IMR-90 (cell line): ENCODE data around the gene GNMT. TPM values are rescaled to one million over a fixed set of nuclear protein-coding genes. Genes with fewer than 3 reads are reported as not detected.
A peak's percentile ranks its signal among the peaks of the same experiment; 100 is the strongest.

Experiments
- ATAC-seq: fragments of 200-7000 bp; cut with Tn5 transposase; 2 replicates; pipeline ENCODE4 v1.9.1; 2020; ENCODE audit warnings: low read depth, mild to moderate bottlenecking, moderate library complexity
- BruUV-seq: library from RNA; stranded (reverse); fragments of 400-500 nt; replicated peaks from 2 replicates; lab custom pipeline; 2021; lab: Mats Ljungman, UMichigan
- CTCF ChIA-PET: fragments of 300-600 bp; formaldehyde crosslinking; extraction: SDS; loops from one replicate; lab custom pipeline; 2021; ENCODE audit warnings: antibody characterized with exemption; lab: Yijun Ruan, JAX
- POLR2A ChIA-PET: fragments of 300-600 bp; sonication (Branson Sonifier 250); formaldehyde crosslinking; loops from one replicate; lab custom pipeline; 2022; ENCODE audit warnings: antibody characterized with exemption; ENCODE audit not compliant: unreplicated experiment; lab: Charles Lee
- DNase-seq: peaks from one replicate; pipeline ENCODE4 v3.0.0; 2013
- H2AFZ ChIP-seq: replicated peaks from 2 replicates; pipeline ENCODE3; 2013; ENCODE audit warnings: low read length, mild to moderate bottlenecking; ENCODE audit not compliant: poor library complexity
- H2AK5ac ChIP-seq: 2 replicates; pipeline ENCODE4 v1.6.1; 2013; ENCODE audit warnings: low read depth, low read length, inconsistent platforms
- H2AK9ac ChIP-seq: replicated peaks from 2 replicates; pipeline ENCODE3; 2013; ENCODE audit warnings: mild to moderate bottlenecking, low read depth, low read length, moderate library complexity; ENCODE audit not compliant: poor library complexity
- H2BK120ac ChIP-seq: 2 replicates; pipeline ENCODE4 v1.6.1; 2013; ENCODE audit warnings: low read depth, low read length, inconsistent platforms
- H2BK15ac ChIP-seq: 3 replicates; pipeline ENCODE4 v1.6.1; 2013; ENCODE audit warnings: low read depth, low read length, inconsistent platforms
- H2BK20ac ChIP-seq: 2 replicates; pipeline ENCODE4 v1.6.1; 2013; ENCODE audit warnings: low read depth, mild to moderate bottlenecking, inconsistent platforms, low read length, moderate library complexity
- H2BK5ac ChIP-seq: 2 replicates; pipeline ENCODE4 v1.6.1; 2013; ENCODE audit warnings: mild to moderate bottlenecking, low read depth, low read length, inconsistent platforms; ENCODE audit not compliant: poor library complexity, severe bottlenecking
- H3K14ac ChIP-seq: replicated peaks from 2 replicates; pipeline ENCODE4 v1.6.1; 2013; ENCODE audit warnings: low read depth, low read length, inconsistent platforms
- H3K18ac ChIP-seq: 2 replicates; pipeline ENCODE4 v1.6.1; 2013; ENCODE audit warnings: low read depth, low read length, control low read depth
- H3K23ac ChIP-seq: 2 replicates; pipeline ENCODE4 v1.6.1; 2013; ENCODE audit warnings: low read depth, low read length, inconsistent platforms
- H3K27ac ChIP-seq: 2 replicates; pipeline ENCODE4 v1.5.1; 2013; ENCODE audit warnings: mild to moderate bottlenecking, control low read depth, low read length; ENCODE audit not compliant: insufficient read depth
- H3K27me3 ChIP-seq: 2 replicates; pipeline ENCODE4 v1.6.1; 2013; ENCODE audit warnings: low read length; ENCODE audit not compliant: control insufficient read depth, insufficient read depth
- H3K36me3 ChIP-seq: 2 replicates; pipeline ENCODE4 v1.6.1; 2013; ENCODE audit warnings: low read length, mixed read lengths; ENCODE audit not compliant: control insufficient read depth, insufficient read depth
- H3K4ac ChIP-seq: 2 replicates; pipeline ENCODE4 v1.6.1; 2013; ENCODE audit warnings: low read depth, low read length, inconsistent platforms
- H3K4me1 ChIP-seq: 2 replicates; pipeline ENCODE4 v1.6.1; 2013; ENCODE audit warnings: low read length, mixed read lengths; ENCODE audit not compliant: control insufficient read depth, insufficient read depth
- H3K4me2 ChIP-seq: 2 replicates; pipeline ENCODE4 v1.6.1; 2013; ENCODE audit warnings: low read depth, mild to moderate bottlenecking, control low read depth, low read length, moderate library complexity
- H3K4me3 ChIP-seq: 2 replicates; pipeline ENCODE4 v1.5.1; 2013; ENCODE audit warnings: low read depth, mild to moderate bottlenecking, control low read depth, low read length, moderate library complexity; ENCODE audit not compliant: insufficient read depth
- H3K56ac ChIP-seq: 2 replicates; pipeline ENCODE4 v1.6.1; 2013; ENCODE audit warnings: low read length, inconsistent platforms; ENCODE audit not compliant: insufficient read depth; ENCODE audit errors: extremely low read depth
- H3K79me1 ChIP-seq, 2 experiments: 2 replicates each; pipeline ENCODE4 v1.6.1; 2013; ENCODE audit warnings: low read length in 2 of 2, inconsistent platforms in 1 of 2, low read depth in 1 of 2
- H3K9ac ChIP-seq: 2 replicates; pipeline ENCODE4 v1.6.1; 2013; ENCODE audit warnings: low read depth, low read length, control low read depth
- H3K9me1 ChIP-seq: 2 replicates; pipeline ENCODE4 v1.6.1; 2013; ENCODE audit warnings: low read length, inconsistent platforms; ENCODE audit not compliant: insufficient read depth
- H3K9me3 ChIP-seq: 2 replicates; pipeline ENCODE4 v1.6.1; 2013; ENCODE audit warnings: low read length; ENCODE audit not compliant: control insufficient read depth, insufficient read depth
- H4K20me1 ChIP-seq: 2 replicates; pipeline ENCODE4 v1.6.1; 2013; ENCODE audit warnings: low read length, inconsistent platforms; ENCODE audit not compliant: insufficient read depth
- H4K5ac ChIP-seq: 2 replicates; pipeline ENCODE4 v1.6.1; 2013; ENCODE audit warnings: mild to moderate bottlenecking, low read depth, low read length, control low read depth
- H4K8ac ChIP-seq, 2 experiments: 2 replicates each; pipeline ENCODE4 v1.6.1; 2013; ENCODE audit warnings: low read depth in 2 of 2, low read length in 2 of 2, control low read depth in 1 of 2, inconsistent platforms in 1 of 2
- H4K91ac ChIP-seq: 2 replicates; pipeline ENCODE4 v1.6.1; 2013; ENCODE audit warnings: low read depth, low read length, inconsistent platforms; ENCODE audit not compliant: insufficient read depth
- BHLHE40 ChIP-seq: fragments of 150-350 bp; IDR thresholded peaks from 2 replicates; pipeline ENCODE4 v1.6.1; 2016; ENCODE audit warnings: mild to moderate bottlenecking, low read depth, low read length
- CEBPB ChIP-seq: IDR thresholded peaks from 2 replicates; pipeline ENCODE4 v1.6.1; 2012; ENCODE audit warnings: low read depth, low read length, improper control_type of control experiment
- CHD1 ChIP-seq: IDR thresholded peaks from 2 replicates; pipeline ENCODE4 v1.6.1; 2012; ENCODE audit warnings: low read depth, low read length, improper control_type of control experiment
- FOS ChIP-seq: fragments of 150-350 bp; IDR thresholded peaks from 2 replicates; pipeline ENCODE4 v1.6.1; 2016; ENCODE audit warnings: low read depth, low read length
- MAFK ChIP-seq: IDR thresholded peaks from 2 replicates; pipeline ENCODE4 v1.6.1; 2012; ENCODE audit warnings: low read depth, low read length, improper control_type of control experiment
- MAZ ChIP-seq: IDR thresholded peaks from 2 replicates; pipeline ENCODE4 v1.6.1; 2012; ENCODE audit warnings: low read depth, mild to moderate bottlenecking, low read length, improper control_type of control experiment, moderate library complexity, borderline replicate concordance
- MXI1 ChIP-seq: IDR thresholded peaks from 2 replicates; pipeline ENCODE4 v1.6.1; 2012; ENCODE audit warnings: low read depth, mild to moderate bottlenecking, low read length, moderate library complexity, borderline replicate concordance
- NFE2L2 ChIP-seq: fragments of 150-350 bp; IDR thresholded peaks from 2 replicates; pipeline ENCODE4 v1.6.1; 2016; ENCODE audit warnings: low read depth, mild to moderate bottlenecking, low read length
- POLR2A ChIP-seq: IDR thresholded peaks from 2 replicates; pipeline ENCODE4 v1.6.1; 2012; ENCODE audit warnings: mild to moderate bottlenecking, low read depth, low read length
- RAD21 ChIP-seq: IDR thresholded peaks from 2 replicates; pipeline ENCODE4 v1.6.1; 2012; ENCODE audit warnings: low read length, improper control_type of control experiment
- RCOR1 ChIP-seq: IDR thresholded peaks from 2 replicates; pipeline ENCODE4 v1.6.1; 2012; ENCODE audit warnings: mild to moderate bottlenecking, low read length, improper control_type of control experiment; ENCODE audit not compliant: insufficient replicate concordance
- RFX5 ChIP-seq: IDR thresholded peaks from 2 replicates; pipeline ENCODE4 v1.8.0; 2012; ENCODE audit warnings: low read depth, mild to moderate bottlenecking, low read length, moderate library complexity
- SMC3 ChIP-seq: fragments of 150-350 bp; IDR thresholded peaks from 2 replicates; pipeline ENCODE4 v1.6.1; 2016; ENCODE audit warnings: low read depth, mild to moderate bottlenecking, antibody characterized with exemption, low read length, moderate library complexity
- WGBS, 2 experiments: methylation state at CpG; one replicate each; pipeline versions ENCODE4 v1.1.5 to v1.1.7; 2013; ENCODE audit warnings: missing lambda C conversion rate in 2 of 2; ENCODE audit not compliant: insufficient read length in 1 of 2; ENCODE audit errors: extremely low coverage in 2 of 2; 5-methylcytosine and 5-hydroxymethylcytosine counted together
- dilution Hi-C: fragments of 300-500 bp; cut with HindIII; formaldehyde crosslinking; loops from one replicate; pipeline ENCODE4 v1.14.3; 2018; ENCODE audit warnings: low sequenced_read_pairs; ENCODE audit not compliant: unreplicated experiment
- in situ Hi-C: fragments of 300-500 bp; cut with MboI; formaldehyde crosslinking; loops from 3 replicates; pipeline ENCODE4 v1.14.3; 2019; ENCODE audit warnings: low sequenced_read_pairs, inconsistent platforms, mixed read lengths
- intact Hi-C: fragments of 100-400 bp; cut with micrococcal nuclease; formaldehyde crosslinking; loops from 2 replicates; pipeline ENCODE4 v1.10.0; 2022
- polyA plus RNA-seq, 3 experiments: library from polyadenylated mRNA; depleted of rRNA; stranded (reverse); fragments of >200 nt; gene quantifications; 2 replicates each; pipeline ENCODE4 v1.2.3, GENCODE V29; 2012; ENCODE audit warnings: low replicate concordance in 1 of 3
- total RNA-seq: library from RNA; depleted of rRNA; stranded (reverse); fragments of >200 nt; gene quantifications from 2 replicates; pipeline ENCODE4 v1.2.3, GENCODE V29; 2012
- TF ChIP-seq, protein P1 (sequence below): fragments of 150-350 bp; IDR thresholded peaks from 2 replicates; pipeline ENCODE4 v1.6.1; 2016; ENCODE audit warnings: low read depth, mild to moderate bottlenecking, low read length, moderate library complexity, borderline replicate concordance
- TF ChIP-seq, protein P2 (sequence below): fragments of 150-350 bp; IDR thresholded peaks from 2 replicates; pipeline ENCODE4 v1.6.1; 2017; ENCODE audit warnings: mild to moderate bottlenecking, antibody characterized with exemption, low read length, low read depth
- TF ChIP-seq, protein P3 (sequence below): conservative IDR thresholded peaks from 2 replicates; pipeline ENCODE4 v1.5.1; 2012; ENCODE audit warnings: mild to moderate bottlenecking, low read depth, low read length, improper control_type of control experiment

GNMT gene
- total and polyA plus RNA-seq, 2 of the 4 experiments (the other 2 are of a cell fraction): 0.36 TPM; not detected in 1

DNA sequence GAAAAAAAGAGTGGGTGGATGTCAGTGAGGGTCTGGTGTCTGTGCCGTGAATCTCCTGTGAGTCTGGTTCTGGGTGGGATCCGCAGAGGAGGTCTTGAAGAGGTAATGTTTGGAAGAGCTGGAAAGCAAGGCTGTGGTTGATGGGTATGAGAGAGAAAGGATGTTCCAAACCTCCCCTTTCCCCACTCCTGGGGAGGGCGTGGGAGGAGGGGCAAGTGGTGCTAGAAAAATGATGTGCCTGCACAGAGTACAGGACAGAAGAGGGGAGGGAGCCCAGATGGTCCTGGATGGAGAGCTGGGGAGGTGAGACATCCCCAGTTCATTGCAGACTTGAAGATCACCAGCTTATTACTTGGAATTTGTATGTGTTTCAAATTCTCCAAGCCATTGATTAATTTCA is 28.1 kb upstream of the GNMT start:
- intact Hi-C loops (no loop called here), dilution Hi-C loops (no loop called here), in situ Hi-C loops (loop anchor here (5.0 kb wide), 1 partner anchor 45 kb away; the partner anchor contains the start of gene PEX6)
- H4K20me1 ChIP-seq: peaks cover 3% of the 10 kb centered on the region; the same call in 1 of the 2 replicates
- POLR2A ChIA-PET: no interaction called here
- no peak overlapping the region for H4K8ac ChIP-seq
- no peak overlapping the region for H2AK9ac ChIP-seq
- H3K36me3 ChIP-seq: peaks cover 11% of the 10 kb centered on the region
- peaks cover 7% of the 10 kb centered on the region for H3K4me1 ChIP-seq
- H3K4me3 ChIP-seq: no peak overlapping the region
- no peak for ATAC-seq
- DNase-seq: no peak
- H3K23ac ChIP-seq: peak overlapping the region; percentile 1; the same call in 1 of the 2 replicates
- H3K9ac ChIP-seq: no peak overlapping the region
- H3K9me1 ChIP-seq: 0 out of 2 replicates have a peak, but pooled peaks cover 4% of the 10 kb centered on the region
- no peak overlapping the region for H4K5ac ChIP-seq
- H2BK15ac ChIP-seq: no peak overlapping the region
- no peak for TF ChIP-seq RCOR1
- no peak for TF ChIP-seq NFE2L2
- TF ChIP-seq, protein P1, sequence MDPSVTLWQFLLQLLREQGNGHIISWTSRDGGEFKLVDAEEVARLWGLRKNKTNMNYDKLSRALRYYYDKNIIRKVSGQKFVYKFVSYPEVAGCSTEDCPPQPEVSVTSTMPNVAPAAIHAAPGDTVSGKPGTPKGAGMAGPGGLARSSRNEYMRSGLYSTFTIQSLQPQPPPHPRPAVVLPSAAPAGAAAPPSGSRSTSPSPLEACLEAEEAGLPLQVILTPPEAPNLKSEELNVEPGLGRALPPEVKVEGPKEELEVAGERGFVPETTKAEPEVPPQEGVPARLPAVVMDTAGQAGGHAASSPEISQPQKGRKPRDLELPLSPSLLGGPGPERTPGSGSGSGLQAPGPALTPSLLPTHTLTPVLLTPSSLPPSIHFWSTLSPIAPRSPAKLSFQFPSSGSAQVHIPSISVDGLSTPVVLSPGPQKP: no peak
- no peak for TF ChIP-seq RAD21
- TF ChIP-seq, protein P2, sequence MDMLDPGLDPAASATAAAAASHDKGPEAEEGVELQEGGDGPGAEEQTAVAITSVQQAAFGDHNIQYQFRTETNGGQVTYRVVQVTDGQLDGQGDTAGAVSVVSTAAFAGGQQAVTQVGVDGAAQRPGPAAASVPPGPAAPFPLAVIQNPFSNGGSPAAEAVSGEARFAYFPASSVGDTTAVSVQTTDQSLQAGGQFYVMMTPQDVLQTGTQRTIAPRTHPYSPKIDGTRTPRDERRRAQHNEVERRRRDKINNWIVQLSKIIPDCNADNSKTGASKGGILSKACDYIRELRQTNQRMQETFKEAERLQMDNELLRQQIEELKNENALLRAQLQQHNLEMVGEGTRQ: no peak
- TF ChIP-seq SMC3: no peak
- no peak for TF ChIP-seq RFX5
- no peak for TF ChIP-seq FOS
- no peak for TF ChIP-seq CEBPB
- no peak for TF ChIP-seq CHD1
- TF ChIP-seq MXI1: no peak
- no peak for TF ChIP-seq POLR2A
- no peak for TF ChIP-seq BHLHE40
- no peak for TF ChIP-seq MAFK
- TF ChIP-seq, protein P3, sequence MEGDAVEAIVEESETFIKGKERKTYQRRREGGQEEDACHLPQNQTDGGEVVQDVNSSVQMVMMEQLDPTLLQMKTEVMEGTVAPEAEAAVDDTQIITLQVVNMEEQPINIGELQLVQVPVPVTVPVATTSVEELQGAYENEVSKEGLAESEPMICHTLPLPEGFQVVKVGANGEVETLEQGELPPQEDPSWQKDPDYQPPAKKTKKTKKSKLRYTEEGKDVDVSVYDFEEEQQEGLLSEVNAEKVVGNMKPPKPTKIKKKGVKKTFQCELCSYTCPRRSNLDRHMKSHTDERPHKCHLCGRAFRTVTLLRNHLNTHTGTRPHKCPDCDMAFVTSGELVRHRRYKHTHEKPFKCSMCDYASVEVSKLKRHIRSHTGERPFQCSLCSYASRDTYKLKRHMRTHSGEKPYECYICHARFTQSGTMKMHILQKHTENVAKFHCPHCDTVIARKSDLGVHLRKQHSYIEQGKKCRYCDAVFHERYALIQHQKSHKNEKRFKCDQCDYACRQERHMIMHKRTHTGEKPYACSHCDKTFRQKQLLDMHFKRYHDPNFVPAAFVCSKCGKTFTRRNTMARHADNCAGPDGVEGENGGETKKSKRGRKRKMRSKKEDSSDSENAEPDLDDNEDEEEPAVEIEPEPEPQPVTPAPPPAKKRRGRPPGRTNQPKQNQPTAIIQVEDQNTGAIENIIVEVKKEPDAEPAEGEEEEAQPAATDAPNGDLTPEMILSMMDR: no peak
- TF ChIP-seq MAZ: no peak
- BruUV-seq: no TSS peak
- no peak overlapping the region for H2BK20ac ChIP-seq
- H3K79me1 ChIP-seq: peaks cover 38 to 59% of the 10 kb centered on the region in 2 experiments
- no peak overlapping the region for H2AK5ac ChIP-seq
- no peaks in the 10 kb centered on the region for H3K9me3 ChIP-seq
- H3K4me2 ChIP-seq: no peak overlapping the region
- WGBS, 2 experiments: no CpG with 5 or more reads among the region's 3 CpGs
- no peak overlapping the region for H3K4ac ChIP-seq
- CTCF ChIA-PET: no interaction called here
- no peak overlapping the region for H3K27ac ChIP-seq
- no peak overlapping the region for H3K56ac ChIP-seq
- H3K27me3 ChIP-seq: no peaks in the 10 kb centered on the region
- H2AFZ ChIP-seq: no peak overlapping the region
- no peak overlapping the region for H2BK5ac ChIP-seq
- H3K18ac ChIP-seq: no peak overlapping the region
- no peak overlapping the region for H3K14ac ChIP-seq
- no peak overlapping the region for H4K91ac ChIP-seq
- no peak overlapping the region for H2BK120ac ChIP-seq
